ENCODE results near the gene AUH.

- TF ChIP-seq CTCF (IDR thresholded peaks at IDR 0.05; ENCODE audit: insufficient read depth, low read depth, low read length), result no peak
- TF ChIP-seq EZH2 (IDR thresholded peaks at IDR 0.05; ENCODE audit: insufficient read depth, low read length), result no peak
These were observed 86.7 kb downstream of the AUH start for GRCh38 chr9:91274949-91275492.
